GM19452 (cell line): ENCODE measurements around the gene TBC1D1.

ENCODE experiments used
- ATAC-seq: cut with Tn5 transposase; IDR thresholded peaks from one replicate; pipeline ENCODE4 v1.9.1; 2021; ENCODE audit not compliant: unreplicated experiment

Gene TBC1D1

GRCh38 chr4:37890801-37891259, at the start of gene TBC1D1:
TSS of gene TBC1D1 (plus strand) at chr4:37891084. CDS start at chr4:37902096, 11,012 bp downstream.
- no peak for ATAC-seq

- ATAC-seq, result no peak
Observed at GRCh38 chr4:37844204-37844603, 46.7 kb upstream of the TBC1D1 start.

GRCh38 chr4:37845201-37845600, 45.7 kb upstream of the TBC1D1 start:
- no peak for ATAC-seq

GRCh38 chr4:37847311-37847884, 43.5 kb upstream of the TBC1D1 start:
- no peak for ATAC-seq

- no peak for ATAC-seq
Observed at GRCh38 chr4:37852376-37852775, 38.5 kb upstream of the TBC1D1 start.

GRCh38 chr4:37858112-37858511, 32.8 kb upstream of the TBC1D1 start:
- ATAC-seq, result no peak

GRCh38 chr4:37858872-37859271, 32.0 kb upstream of the TBC1D1 start:
- no peak for ATAC-seq

- no peak for ATAC-seq
Observed at GRCh38 chr4:37860266-37860665, 30.6 kb upstream of the TBC1D1 start.

- ATAC-seq, result no peak
Observed at GRCh38 chr4:37862961-37863360, 27.9 kb upstream of the TBC1D1 start.

- ATAC-seq, result no peak
Observed at GRCh38 chr4:37864786-37865185, 26.1 kb upstream of the TBC1D1 start.

- no peak for ATAC-seq
Observed at GRCh38 chr4:37865450-37865849, 25.4 kb upstream of the TBC1D1 start.

GRCh38 chr4:37867102-37867501, 23.8 kb upstream of the TBC1D1 start:
- ATAC-seq, result no peak

- ATAC-seq, result no peak
Observed at GRCh38 chr4:37868238-37868637, 22.6 kb upstream of the TBC1D1 start.

- no peak for ATAC-seq
Observed at GRCh38 chr4:37872310-37872988, 18.4 kb upstream of the TBC1D1 start.

- ATAC-seq, result no peak
Observed at GRCh38 chr4:37873386-37873785, 17.5 kb upstream of the TBC1D1 start.

GRCh38 chr4:37876156-37876555, 14.7 kb upstream of the TBC1D1 start:
- ATAC-seq, result no peak

GRCh38 chr4:37879365-37879764, 11.5 kb upstream of the TBC1D1 start:
- no peak for ATAC-seq

- ATAC-seq, result no peak
Observed at GRCh38 chr4:37881811-37882210, 9.1 kb upstream of the TBC1D1 start.

GRCh38 chr4:37882665-37883296, 8.1 kb upstream of the TBC1D1 start:
- no peak for ATAC-seq

- no peak for ATAC-seq
Observed at GRCh38 chr4:37884855-37885487, 5.9 kb upstream of the TBC1D1 start.

GRCh38 chr4:37885496-37885895, 5.4 kb upstream of the TBC1D1 start:
- no peak for ATAC-seq
